Prostate gland (tissue), 2 donors: ENCODE results near the gene TBC1D22A.

Experiments
- POLR2AphosphoS5 ChIP-seq: sonication (generic); formaldehyde crosslinking; IDR thresholded peaks from one replicate; pipeline ENCODE4 v1.6.1; 2017; ENCODE audit warnings: antibody characterized with exemption
- TF ChIP-seq, protein P1 (sequence below), 4 experiments: fragments of 200-600 bp in 2 of 4; fragments of 450-650 bp in 2 of 4; sonication (generic) in 2 of 4; IDR thresholded peaks; 1 replicate in 3 of 4; 2 replicates in 1 of 4; pipeline ENCODE4 v1.5.1; 2016 to 2019; ENCODE audit warnings: antibody characterized with exemption in 4 of 4, mild to moderate bottlenecking in 2 of 4, moderate library complexity in 2 of 4

DNA sequence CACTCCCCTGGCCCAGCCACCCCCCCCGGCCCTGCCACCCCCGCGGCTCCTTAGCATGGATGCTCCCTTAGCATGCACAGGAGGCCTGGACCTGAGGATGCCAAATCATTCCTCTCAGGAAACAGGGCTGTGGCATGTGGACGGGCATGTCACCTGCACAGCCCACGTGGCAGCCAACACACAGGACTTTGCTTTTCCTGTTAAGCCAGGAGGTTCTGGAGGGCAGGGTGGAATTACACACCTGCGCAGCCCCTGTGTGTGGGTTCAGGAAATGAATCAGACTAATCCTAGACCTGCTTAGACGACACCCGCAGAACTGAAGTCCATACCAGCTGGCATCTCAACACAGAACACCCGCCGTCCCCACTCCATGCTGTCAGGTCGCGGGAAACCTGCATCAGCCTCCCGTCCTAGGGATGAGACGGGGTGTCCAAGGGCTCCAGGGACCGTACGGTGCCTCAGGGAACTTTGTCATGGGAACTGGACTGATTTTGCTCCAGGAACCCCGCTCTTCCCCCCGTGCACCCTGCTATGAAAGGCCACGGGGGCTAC is 34.6 kb upstream of the TBC1D22A start:
- TF ChIP-seq POLR2AphosphoS5 = no peak
- TF ChIP-seq, protein P1, sequence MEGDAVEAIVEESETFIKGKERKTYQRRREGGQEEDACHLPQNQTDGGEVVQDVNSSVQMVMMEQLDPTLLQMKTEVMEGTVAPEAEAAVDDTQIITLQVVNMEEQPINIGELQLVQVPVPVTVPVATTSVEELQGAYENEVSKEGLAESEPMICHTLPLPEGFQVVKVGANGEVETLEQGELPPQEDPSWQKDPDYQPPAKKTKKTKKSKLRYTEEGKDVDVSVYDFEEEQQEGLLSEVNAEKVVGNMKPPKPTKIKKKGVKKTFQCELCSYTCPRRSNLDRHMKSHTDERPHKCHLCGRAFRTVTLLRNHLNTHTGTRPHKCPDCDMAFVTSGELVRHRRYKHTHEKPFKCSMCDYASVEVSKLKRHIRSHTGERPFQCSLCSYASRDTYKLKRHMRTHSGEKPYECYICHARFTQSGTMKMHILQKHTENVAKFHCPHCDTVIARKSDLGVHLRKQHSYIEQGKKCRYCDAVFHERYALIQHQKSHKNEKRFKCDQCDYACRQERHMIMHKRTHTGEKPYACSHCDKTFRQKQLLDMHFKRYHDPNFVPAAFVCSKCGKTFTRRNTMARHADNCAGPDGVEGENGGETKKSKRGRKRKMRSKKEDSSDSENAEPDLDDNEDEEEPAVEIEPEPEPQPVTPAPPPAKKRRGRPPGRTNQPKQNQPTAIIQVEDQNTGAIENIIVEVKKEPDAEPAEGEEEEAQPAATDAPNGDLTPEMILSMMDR (IDR thresholded peaks at IDR 0.05) = no peak
